SU-DHL-6 (cell line): ENCODE data around the gene SPINK2.

Experiments
- H2AFZ ChIP-seq: fragments of 200-600 bp; sonication (generic); 2 replicates; pipeline ENCODE4 v1.6.1; 2014; ENCODE audit warnings: low read depth, mild to moderate bottlenecking, moderate library complexity, mixed read lengths, antibody characterized with exemption, low read length; ENCODE audit not compliant: severe bottlenecking
- H3F3A ChIP-seq: fragments of 200-600 bp; shearing (Covaris generic); 2 replicates; pipeline ENCODE4 v1.6.0; 2016; ENCODE audit warnings: antibody characterized with exemption, mild to moderate bottlenecking; ENCODE audit not compliant: insufficient read depth
- H3K27ac ChIP-seq: fragments of 200-600 bp; sonication (generic); 2 replicates; pipeline ENCODE4 v1.5.1; 2016; ENCODE audit warnings: low read depth, mild to moderate bottlenecking, low read length, moderate library complexity, mixed read lengths
- H3K27me3 ChIP-seq: fragments of 200-600 bp; sonication (generic), shearing (Covaris generic); 2 replicates; pipeline ENCODE4 v1.6.0; 2014; ENCODE audit warnings: mild to moderate bottlenecking, low read length
- H3K36me3 ChIP-seq: fragments of 200-600 bp; sonication (generic); 2 replicates; pipeline ENCODE4 v1.6.1; 2014; ENCODE audit warnings: mild to moderate bottlenecking, low read length, mixed read lengths
- H3K4me2 ChIP-seq: fragments of 300-600, 200-600 bp; shearing (Covaris generic), sonication (generic); 2 replicates; pipeline ENCODE4 v1.6.0; 2014; ENCODE audit warnings: low read length, low read depth, mild to moderate bottlenecking; ENCODE audit not compliant: poor library complexity, severe bottlenecking
- H3K4me3 ChIP-seq: fragments of 200-600 bp; sonication (generic); 2 replicates; pipeline ENCODE4 v1.5.1; 2014; ENCODE audit warnings: antibody characterized with exemption, low read length, mild to moderate bottlenecking, mixed read lengths; ENCODE audit not compliant: insufficient read depth, poor library complexity, severe bottlenecking
- H3K79me2 ChIP-seq: fragments of 200-600 bp; sonication (generic); 2 replicates; pipeline ENCODE4 v1.6.1; 2014; ENCODE audit warnings: mild to moderate bottlenecking, low read length, moderate library complexity; ENCODE audit not compliant: insufficient read depth
- H3K9ac ChIP-seq: fragments of 200-600 bp; sonication (generic); 2 replicates; pipeline ENCODE4 v1.7.0; 2014; ENCODE audit warnings: mild to moderate bottlenecking, low read length
- H3K9me2 ChIP-seq: fragments of 200-600 bp; sonication (generic); replicated peaks from 2 replicates; pipeline ENCODE4 v1.6.1; 2014; ENCODE audit warnings: low read length; ENCODE audit not compliant: insufficient read depth
- H3K9me3 ChIP-seq: fragments of 200-600 bp; sonication (generic); 2 replicates; pipeline ENCODE4 v1.6.1; 2014; ENCODE audit warnings: low read length, mixed read lengths; ENCODE audit not compliant: insufficient read depth
- H4K20me1 ChIP-seq: fragments of 200-600 bp; sonication (generic); 2 replicates; pipeline ENCODE4 v1.6.1; 2014; ENCODE audit warnings: low read depth, mild to moderate bottlenecking, antibody characterized with exemption, low read length, moderate library complexity, mixed read lengths
- EZH2phosphoT487 ChIP-seq: fragments of 200-600 bp; sonication (generic), shearing (Covaris generic); conservative IDR thresholded peaks from 2 replicates; pipeline ENCODE4 v1.6.1; 2018; ENCODE audit warnings: mild to moderate bottlenecking, antibody characterized with exemption, low read length, moderate library complexity, mixed read lengths
- TF ChIP-seq, protein P1 (sequence below): fragments of 200-600 bp; sonication (generic); IDR thresholded peaks from one replicate; pipeline ENCODE4 v1.5.1; 2017; ENCODE audit warnings: antibody characterized with exemption, mild to moderate bottlenecking, low read length, moderate library complexity; ENCODE audit not compliant: insufficient read depth, poor library complexity, severe bottlenecking

SPINK2 gene

GRCh38 chr4:56817840-56818491 lies 3.5 kb downstream of the SPINK2 start:
- H3K4me3 ChIP-seq = no peak overlapping the region
- peak overlapping the region; percentile 37; the same call in 1 of the 2 replicates for H3K27ac ChIP-seq
- no peaks in the 10 kb centered on the region for H3K9me2 ChIP-seq
- no peak for TF ChIP-seq EZH2phosphoT487
- TF ChIP-seq, protein P1, sequence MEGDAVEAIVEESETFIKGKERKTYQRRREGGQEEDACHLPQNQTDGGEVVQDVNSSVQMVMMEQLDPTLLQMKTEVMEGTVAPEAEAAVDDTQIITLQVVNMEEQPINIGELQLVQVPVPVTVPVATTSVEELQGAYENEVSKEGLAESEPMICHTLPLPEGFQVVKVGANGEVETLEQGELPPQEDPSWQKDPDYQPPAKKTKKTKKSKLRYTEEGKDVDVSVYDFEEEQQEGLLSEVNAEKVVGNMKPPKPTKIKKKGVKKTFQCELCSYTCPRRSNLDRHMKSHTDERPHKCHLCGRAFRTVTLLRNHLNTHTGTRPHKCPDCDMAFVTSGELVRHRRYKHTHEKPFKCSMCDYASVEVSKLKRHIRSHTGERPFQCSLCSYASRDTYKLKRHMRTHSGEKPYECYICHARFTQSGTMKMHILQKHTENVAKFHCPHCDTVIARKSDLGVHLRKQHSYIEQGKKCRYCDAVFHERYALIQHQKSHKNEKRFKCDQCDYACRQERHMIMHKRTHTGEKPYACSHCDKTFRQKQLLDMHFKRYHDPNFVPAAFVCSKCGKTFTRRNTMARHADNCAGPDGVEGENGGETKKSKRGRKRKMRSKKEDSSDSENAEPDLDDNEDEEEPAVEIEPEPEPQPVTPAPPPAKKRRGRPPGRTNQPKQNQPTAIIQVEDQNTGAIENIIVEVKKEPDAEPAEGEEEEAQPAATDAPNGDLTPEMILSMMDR = no peak
- H3K36me3 ChIP-seq = no peaks in the 10 kb centered on the region
- no peak overlapping the region for H3K9ac ChIP-seq
- H3K9me3 ChIP-seq = no peaks in the 10 kb centered on the region
- H2AFZ ChIP-seq = no peak overlapping the region
- H3K4me2 ChIP-seq = peak overlapping the region; percentile 10
- H3K79me2 ChIP-seq = no peaks in the 10 kb centered on the region
- H3F3A ChIP-seq = peaks cover 6% of the 10 kb centered on the region; the same call in 1 of the 2 replicates
- H3K27me3 ChIP-seq = no peaks in the 10 kb centered on the region
- H4K20me1 ChIP-seq = no peaks in the 10 kb centered on the region

GRCh38 chr4:56806666-56807065 lies 14.8 kb downstream of the SPINK2 start:
- TF ChIP-seq EZH2phosphoT487 = no peak
- TF ChIP-seq, protein P1 = no peak
- no peak overlapping the region for H3K4me2 ChIP-seq
- no peak overlapping the region for H3K4me3 ChIP-seq
- H3F3A ChIP-seq = 0 out of 2 replicates have a peak, but pooled peaks cover under 1% of the 10 kb centered on the region
- no peaks in the 10 kb centered on the region for H3K9me2 ChIP-seq
- no peak overlapping the region for H2AFZ ChIP-seq
- no peaks in the 10 kb centered on the region for H3K27me3 ChIP-seq
- no peak overlapping the region for H3K27ac ChIP-seq
- no peaks in the 10 kb centered on the region for H3K9me3 ChIP-seq
- H3K9ac ChIP-seq = no peak overlapping the region
- no peaks in the 10 kb centered on the region for H4K20me1 ChIP-seq
- H3K36me3 ChIP-seq = no peaks in the 10 kb centered on the region
- no peaks in the 10 kb centered on the region for H3K79me2 ChIP-seq

DNA sequence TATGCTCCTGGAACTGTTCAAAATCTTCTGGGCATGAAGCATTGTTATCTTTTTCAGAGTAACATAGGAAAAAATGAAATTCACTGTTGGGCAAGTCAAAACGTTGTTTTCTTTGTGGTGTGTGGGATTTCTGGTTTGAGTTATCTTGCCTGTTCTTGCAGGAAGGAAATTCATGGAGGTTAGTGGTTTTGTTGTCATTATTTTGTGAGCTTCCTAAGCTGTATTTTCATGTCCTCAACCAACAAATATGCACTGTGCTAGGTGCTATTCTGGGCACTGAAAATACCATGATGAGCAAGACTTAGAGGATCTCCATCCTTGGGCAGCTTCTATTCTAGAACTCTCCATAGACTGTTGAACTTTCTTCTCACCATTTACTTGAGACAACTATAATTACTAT lies 16.9 kb downstream of the SPINK2 start:
- no peak overlapping the region for H3K4me2 ChIP-seq
- H3F3A ChIP-seq = 0 out of 2 replicates have a peak, but pooled peaks cover 4% of the 10 kb centered on the region
- no peak overlapping the region for H3K9ac ChIP-seq
- no peaks in the 10 kb centered on the region for H3K27me3 ChIP-seq
- no peak overlapping the region for H3K4me3 ChIP-seq
- H3K27ac ChIP-seq = no peak overlapping the region
- H3K9me3 ChIP-seq = no peaks in the 10 kb centered on the region
- no peaks in the 10 kb centered on the region for H3K9me2 ChIP-seq
- H3K36me3 ChIP-seq = no peaks in the 10 kb centered on the region
- H3K79me2 ChIP-seq = no peaks in the 10 kb centered on the region
- TF ChIP-seq EZH2phosphoT487 = no peak
- TF ChIP-seq, protein P1 = no peak
- no peaks in the 10 kb centered on the region for H4K20me1 ChIP-seq
- H2AFZ ChIP-seq = no peak overlapping the region
